ENCODE results near the gene FRMD4A. TPM values are rescaled to one million over a fixed set of nuclear protein-coding genes. Genes with fewer than 3 reads are reported as not detected.

The FRMD4A gene
- total RNA-seq, 1 donor from 2014 or later: 236 TPM

- Mint-ChIP-seq H3K4me1 (ENCODE audit: unreplicated experiment) (peaks cover 14% of the 10 kb centered on the region), H3K9me3 (ENCODE audit: unreplicated experiment) (peaks cover 36% of the 10 kb centered on the region), H3K27ac (ENCODE audit: unreplicated experiment) (no peak overlapping the region), H3K36me3 (ENCODE audit: unreplicated experiment) (peaks cover 21% of the 10 kb centered on the region), H3K4me3 (ENCODE audit: unreplicated experiment) (no peak overlapping the region), H3K27me3 (ENCODE audit: unreplicated experiment) (no peaks in the 10 kb centered on the region)
- TF ChIP-seq CTCF (IDR thresholded peaks at IDR 0.05): no peak
- no peak for DNase-seq (ENCODE audit: extremely low spot score, unreplicated experiment)
These were observed 44.7 kb downstream of the FRMD4A start for GRCh38 chr10:14285941-14286560.

GRCh38 chr10:14282276-14282675 lies 48.4 kb downstream of the FRMD4A start:
- Mint-ChIP-seq H3K36me3 (ENCODE audit: unreplicated experiment) (peaks cover 9% of the 10 kb centered on the region), H3K27ac (ENCODE audit: unreplicated experiment) (no peak overlapping the region), H3K4me3 (ENCODE audit: unreplicated experiment) (no peak overlapping the region), H3K9me3 (ENCODE audit: unreplicated experiment) (peaks cover 13% of the 10 kb centered on the region), H3K27me3 (ENCODE audit: unreplicated experiment) (no peaks in the 10 kb centered on the region), H3K4me1 (ENCODE audit: unreplicated experiment) (peaks cover 19% of the 10 kb centered on the region)
- no peak for DNase-seq (ENCODE audit: extremely low spot score, unreplicated experiment)
- TF ChIP-seq CTCF (IDR thresholded peaks at IDR 0.05): no peak

GRCh38 chr10:14278533-14278932 lies 52.2 kb downstream of the FRMD4A start:
- Mint-ChIP-seq H3K36me3 (ENCODE audit: unreplicated experiment) (peaks cover 7% of the 10 kb centered on the region), H3K9me3 (ENCODE audit: unreplicated experiment) (peaks cover 3% of the 10 kb centered on the region), H3K4me1 (ENCODE audit: unreplicated experiment) (peaks cover 14% of the 10 kb centered on the region), H3K4me3 (ENCODE audit: unreplicated experiment) (no peak overlapping the region), H3K27ac (ENCODE audit: unreplicated experiment) (no peak overlapping the region), H3K27me3 (ENCODE audit: unreplicated experiment) (no peaks in the 10 kb centered on the region)
- DNase-seq (ENCODE audit: extremely low spot score, unreplicated experiment): no peak
- TF ChIP-seq CTCF (IDR thresholded peaks at IDR 0.05): no peak

GRCh38 chr10:14276210-14276609 lies 54.5 kb downstream of the FRMD4A start:
- Mint-ChIP-seq H3K4me1 (ENCODE audit: unreplicated experiment) (peaks cover 16% of the 10 kb centered on the region), H3K9me3 (ENCODE audit: unreplicated experiment) (peaks cover 3% of the 10 kb centered on the region), H3K4me3 (ENCODE audit: unreplicated experiment) (no peak overlapping the region), H3K27ac (ENCODE audit: unreplicated experiment) (no peak overlapping the region), H3K36me3 (ENCODE audit: unreplicated experiment) (peaks cover 8% of the 10 kb centered on the region), H3K27me3 (ENCODE audit: unreplicated experiment) (no peaks in the 10 kb centered on the region)
- DNase-seq (ENCODE audit: extremely low spot score, unreplicated experiment): no peak
- no peak for TF ChIP-seq CTCF (IDR thresholded peaks at IDR 0.05)

- no peak for TF ChIP-seq CTCF (IDR thresholded peaks at IDR 0.05)
- H3K36me3 Mint-ChIP-seq (ENCODE audit: unreplicated experiment): peaks cover 7% of the 10 kb centered on the region
- H3K4me1 Mint-ChIP-seq (ENCODE audit: unreplicated experiment): peaks cover 26% of the 10 kb centered on the region
- no peak for DNase-seq (ENCODE audit: extremely low spot score, unreplicated experiment)
- H3K27ac Mint-ChIP-seq (ENCODE audit: unreplicated experiment): peak overlapping the region; percentile 82
- H3K4me3 Mint-ChIP-seq (ENCODE audit: unreplicated experiment): no peak overlapping the region
- peaks cover 3% of the 10 kb centered on the region for H3K9me3 Mint-ChIP-seq (ENCODE audit: unreplicated experiment)
- no peaks in the 10 kb centered on the region for H3K27me3 Mint-ChIP-seq (ENCODE audit: unreplicated experiment)
These were observed 59.1 kb downstream of the FRMD4A start for GRCh38 chr10:14271621-14272020.

Measured in osteocyte (in vitro differentiated cells).